K562 (cell line): ENCODE measurements around the gene ABCF2.

Experiments
- CBX8 ChIP-seq: fragments of 200-600 bp; sonication (generic); IDR thresholded peaks from 2 replicates; pipeline ENCODE4 v1.6.1; 2012; ENCODE audit warnings: borderline replicate concordance, mixed run types, low read depth, mild to moderate bottlenecking, moderate library complexity, mixed read lengths, low read length, control low read depth, inconsistent platforms; ENCODE audit not compliant: poor library complexity, severe bottlenecking; ENCODE audit errors: extremely low read depth
- ELF1 ChIP-seq: fragments of 200-800 bp; sonication (Bioruptor generic); IDR thresholded peaks from 2 replicates; pipeline ENCODE4 v1.6.1; 2016; ENCODE audit warnings: missing genetic modification characterization, missing compliant biosample characterization
- JUN ChIP-seq, 2 experiments: sonication (generic) in 1 of 2; formaldehyde crosslinking in 1 of 2; IDR thresholded peaks; 2 replicates each; pipeline versions ENCODE4 v1.6.1 to v1.8.0; 2012 to 2022; ENCODE audit warnings: borderline replicate concordance in 2 of 2, mild to moderate bottlenecking in 2 of 2, improper control_type of control experiment in 1 of 2, low read depth in 1 of 2, low read length in 1 of 2, missing genetic modification reagents in 1 of 2
- RAD21 ChIP-seq, 2 experiments: fragments of 250-450 bp in 1 of 2; fragments of 450-650 bp in 1 of 2; sonication (Bioruptor Pico) in 1 of 2; formaldehyde crosslinking in 1 of 2; IDR thresholded peaks in 1 of 2; conservative IDR thresholded peaks in 1 of 2; 2 replicates each; pipeline versions ENCODE4 v1.4.0 to v1.8.0; 2020 to 2022; ENCODE audit warnings: mild to moderate bottlenecking in 2 of 2, moderate library complexity in 1 of 2
- STAG1 ChIP-seq: sonication (generic); formaldehyde crosslinking; IDR thresholded peaks from 2 replicates; pipeline ENCODE4 v1.5.0; 2020; ENCODE audit warnings: missing genetic modification reagents, borderline replicate concordance
- TF ChIP-seq, protein P1 (sequence below), 3 experiments: IDR thresholded peaks in 2 of 3; conservative IDR thresholded peaks in 1 of 3; 2 replicates each; pipeline ENCODE4 v1.5.1; 2011 to 2012; ENCODE audit warnings: low read length in 3 of 3, mild to moderate bottlenecking in 3 of 3, control low read depth in 2 of 3, improper control_type of control experiment in 1 of 3, inconsistent platforms in 1 of 3, low read depth in 1 of 3, mixed read lengths in 1 of 3, moderate library complexity in 1 of 3; ENCODE audit not compliant: insufficient read depth in 2 of 3

DNA sequence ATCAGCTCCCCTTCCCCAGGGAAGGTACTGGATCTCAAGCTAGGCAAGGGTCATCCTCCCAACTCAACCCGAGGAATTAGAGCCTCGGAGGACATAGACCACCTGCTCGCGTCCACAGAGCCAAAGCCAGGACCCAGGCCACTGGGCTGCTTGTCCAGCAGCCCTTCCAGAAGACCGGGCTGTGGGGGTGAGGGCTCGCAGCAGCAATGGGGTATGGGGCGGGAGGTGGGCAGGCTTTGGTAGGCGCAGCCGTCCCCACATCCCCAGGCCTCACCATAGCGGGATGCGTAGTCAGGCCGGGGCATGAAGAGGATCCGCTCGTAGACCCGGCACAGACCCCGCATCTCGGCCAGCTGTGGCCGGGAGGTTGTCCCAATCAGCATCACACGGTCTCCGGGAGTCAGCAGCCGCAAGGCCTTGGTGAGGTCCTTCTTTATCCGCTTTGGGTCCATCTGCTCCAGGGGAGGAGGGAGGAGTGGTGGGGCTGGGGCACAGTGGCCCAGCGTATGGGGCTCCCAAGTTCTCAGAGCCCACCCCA lies 34.9 kb downstream of the ABCF2 start:
- no peak for TF ChIP-seq ELF1 (tag)
- TF ChIP-seq, protein P1, sequence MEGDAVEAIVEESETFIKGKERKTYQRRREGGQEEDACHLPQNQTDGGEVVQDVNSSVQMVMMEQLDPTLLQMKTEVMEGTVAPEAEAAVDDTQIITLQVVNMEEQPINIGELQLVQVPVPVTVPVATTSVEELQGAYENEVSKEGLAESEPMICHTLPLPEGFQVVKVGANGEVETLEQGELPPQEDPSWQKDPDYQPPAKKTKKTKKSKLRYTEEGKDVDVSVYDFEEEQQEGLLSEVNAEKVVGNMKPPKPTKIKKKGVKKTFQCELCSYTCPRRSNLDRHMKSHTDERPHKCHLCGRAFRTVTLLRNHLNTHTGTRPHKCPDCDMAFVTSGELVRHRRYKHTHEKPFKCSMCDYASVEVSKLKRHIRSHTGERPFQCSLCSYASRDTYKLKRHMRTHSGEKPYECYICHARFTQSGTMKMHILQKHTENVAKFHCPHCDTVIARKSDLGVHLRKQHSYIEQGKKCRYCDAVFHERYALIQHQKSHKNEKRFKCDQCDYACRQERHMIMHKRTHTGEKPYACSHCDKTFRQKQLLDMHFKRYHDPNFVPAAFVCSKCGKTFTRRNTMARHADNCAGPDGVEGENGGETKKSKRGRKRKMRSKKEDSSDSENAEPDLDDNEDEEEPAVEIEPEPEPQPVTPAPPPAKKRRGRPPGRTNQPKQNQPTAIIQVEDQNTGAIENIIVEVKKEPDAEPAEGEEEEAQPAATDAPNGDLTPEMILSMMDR (IDR thresholded peaks at IDR 0.05 in 2 of 3, conservative IDR thresholded peaks at IDR 0.05 in 1 of 3; ENCODE audit: insufficient read depth in 2 of 3, low read depth in 1 of 3, low read length in 3 of 3), result no peak
- TF ChIP-seq JUN (IDR thresholded peaks at IDR 0.05; ENCODE audit: borderline replicate concordance, low read depth, low read length), result no peak
- no peak for TF ChIP-seq JUN (CRISPR knock-in tag; IDR thresholded peaks at IDR 0.05; ENCODE audit: borderline replicate concordance)
- no peak for TF ChIP-seq CBX8
- TF ChIP-seq STAG1 (CRISPR knock-in tag), result no peak
- no peak for TF ChIP-seq RAD21 (CRISPR knock-in tag; conservative IDR thresholded peaks at IDR 0.05 in 1 of 2, IDR thresholded peaks at IDR 0.05 in 1 of 2)
